ENCODE measurements around the gene MRGPRD.
"Not testable (repeated sequence)": the region's sequence is repeated elsewhere in the genome, so short reads cannot be mapped to it uniquely, and the experiment has no call there.

MRGPRD gene

GRCh38 chr11:68999748-69000355, 19.1 kb upstream of the MRGPRD start:
- WGBS (ENCODE audit: insufficient coverage, insufficient read length) = no CpG with 5 or more reads among the region's 12 CpGs
- not testable (repeated sequence) for H3K27ac ChIP-seq (ENCODE audit: low read length); H3K4me1 ChIP-seq (ENCODE audit: control insufficient read depth, insufficient read depth, low read length); DNase-seq (ENCODE audit: low read depth, low spot score); H3K36me3 ChIP-seq (ENCODE audit: control insufficient read depth, insufficient read depth, low read length); H3K9me3 ChIP-seq (ENCODE audit: control insufficient read depth, insufficient read depth, low read length); H3K4me3 ChIP-seq (ENCODE audit: low read length); H3K27me3 ChIP-seq (ENCODE audit: control insufficient read depth, insufficient read depth, low read length)

GRCh38 chr11:68999093-68999747, 18.4 kb upstream of the MRGPRD start:
- Histone ChIP-seq H3K9me3 (ENCODE audit: control insufficient read depth, insufficient read depth, low read length) (no peaks in the 10 kb centered on the region), H3K4me1 (ENCODE audit: control insufficient read depth, insufficient read depth, low read length) (peaks cover 5% of the 10 kb centered on the region; the same call in 1 of the 2 replicates), H3K27me3 (ENCODE audit: control insufficient read depth, insufficient read depth, low read length) (no peaks in the 10 kb centered on the region), H3K4me3 (ENCODE audit: low read length) (no peak overlapping the region), H3K27ac (ENCODE audit: low read length) (no peak overlapping the region), H3K36me3 (ENCODE audit: control insufficient read depth, insufficient read depth, low read length) (no peaks in the 10 kb centered on the region)
- DNase-seq (ENCODE audit: low read depth, low spot score) = no peak
- no CpG with 5 or more reads among the region's 8 CpGs for WGBS (ENCODE audit: insufficient coverage, insufficient read length)

GRCh38 chr11:68998390-68998911, 17.7 kb upstream of the MRGPRD start:
- no peaks in the 10 kb centered on the region for H3K9me3 ChIP-seq (ENCODE audit: control insufficient read depth, insufficient read depth, low read length)
- no peak for DNase-seq (ENCODE audit: low read depth, low spot score)
- no CpG with 5 or more reads among the region's 13 CpGs for WGBS (ENCODE audit: insufficient coverage, insufficient read length)

GRCh38 chr11:68997995-68998348, 17.2 kb upstream of the MRGPRD start:
- no peak for DNase-seq (ENCODE audit: low read depth, low spot score)
- Histone ChIP-seq H3K27ac (ENCODE audit: low read length) (no peak overlapping the region), H3K36me3 (ENCODE audit: control insufficient read depth, insufficient read depth, low read length) (no peaks in the 10 kb centered on the region), H3K4me3 (ENCODE audit: low read length) (no peak overlapping the region), H3K9me3 (ENCODE audit: control insufficient read depth, insufficient read depth, low read length) (no peaks in the 10 kb centered on the region), H3K27me3 (ENCODE audit: control insufficient read depth, insufficient read depth, low read length) (no peaks in the 10 kb centered on the region), H3K4me1 (ENCODE audit: control insufficient read depth, insufficient read depth, low read length) (peaks cover 5% of the 10 kb centered on the region; the same call in 1 of the 2 replicates)

More at GRCh38 chr11:68998390-68998911, 17.7 kb upstream of the MRGPRD start:
- Histone ChIP-seq H3K27ac (ENCODE audit: low read length) (no peak overlapping the region), H3K36me3 (ENCODE audit: control insufficient read depth, insufficient read depth, low read length) (no peaks in the 10 kb centered on the region), H3K4me3 (ENCODE audit: low read length) (no peak overlapping the region), H3K4me1 (ENCODE audit: control insufficient read depth, insufficient read depth, low read length) (peaks cover 5% of the 10 kb centered on the region; the same call in 1 of the 2 replicates), H3K27me3 (ENCODE audit: control insufficient read depth, insufficient read depth, low read length) (no peaks in the 10 kb centered on the region)

- H3K9me3 ChIP-seq (ENCODE audit: control insufficient read depth, insufficient read depth, low read length) = no peaks in the 10 kb centered on the region
- H3K27ac ChIP-seq (ENCODE audit: low read length) = no peak overlapping the region
- H3K4me1 ChIP-seq (ENCODE audit: control insufficient read depth, insufficient read depth, low read length) = peaks cover 5% of the 10 kb centered on the region; the same call in 1 of the 2 replicates
- no peak overlapping the region for H3K4me3 ChIP-seq (ENCODE audit: low read length)
- WGBS (ENCODE audit: insufficient coverage, insufficient read length) = no CpG with 5 or more reads among the region's 19 CpGs
- no peak for DNase-seq (ENCODE audit: low read depth, low spot score)
- no peaks in the 10 kb centered on the region for H3K27me3 ChIP-seq (ENCODE audit: control insufficient read depth, insufficient read depth, low read length)
- H3K36me3 ChIP-seq (ENCODE audit: control insufficient read depth, insufficient read depth, low read length) = no peaks in the 10 kb centered on the region
Observed at GRCh38 chr11:68997124-68997994, 16.6 kb upstream of the MRGPRD start.

GRCh38 chr11:68996376-68997123, 15.8 kb upstream of the MRGPRD start:
- H3K9me3 ChIP-seq (ENCODE audit: control insufficient read depth, insufficient read depth, low read length) = no peaks in the 10 kb centered on the region
- peaks cover 5% of the 10 kb centered on the region; the same call in 1 of the 2 replicates for H3K4me1 ChIP-seq (ENCODE audit: control insufficient read depth, insufficient read depth, low read length)
- H3K27me3 ChIP-seq (ENCODE audit: control insufficient read depth, insufficient read depth, low read length) = no peaks in the 10 kb centered on the region
- H3K36me3 ChIP-seq (ENCODE audit: control insufficient read depth, insufficient read depth, low read length) = no peaks in the 10 kb centered on the region
- H3K4me3 ChIP-seq (ENCODE audit: low read length) = no peak overlapping the region
- no peak for DNase-seq (ENCODE audit: low read depth, low spot score)
- WGBS (ENCODE audit: insufficient coverage, insufficient read length) = no CpG with 5 or more reads among the region's 24 CpGs
- H3K27ac ChIP-seq (ENCODE audit: low read length) = no peak overlapping the region

GRCh38 chr11:68994894-68995285, 14.1 kb upstream of the MRGPRD start:
- no peak for DNase-seq (ENCODE audit: low read depth, low spot score)
- no peak overlapping the region for H3K4me3 ChIP-seq (ENCODE audit: low read length)
- no peaks in the 10 kb centered on the region for H3K27me3 ChIP-seq (ENCODE audit: control insufficient read depth, insufficient read depth, low read length)
- H3K4me1 ChIP-seq (ENCODE audit: control insufficient read depth, insufficient read depth, low read length) = peaks cover 5% of the 10 kb centered on the region; the same call in 1 of the 2 replicates
- no peaks in the 10 kb centered on the region for H3K36me3 ChIP-seq (ENCODE audit: control insufficient read depth, insufficient read depth, low read length)
- H3K9me3 ChIP-seq (ENCODE audit: control insufficient read depth, insufficient read depth, low read length) = no peaks in the 10 kb centered on the region
- no peak overlapping the region for H3K27ac ChIP-seq (ENCODE audit: low read length)
- no CpG with 5 or more reads among the region's 6 CpGs for WGBS (ENCODE audit: insufficient coverage, insufficient read length)

- WGBS (ENCODE audit: insufficient coverage, insufficient read length) = no CpG with 5 or more reads among the region's 28 CpGs
- DNase-seq (ENCODE audit: low read depth, low spot score) = no peak
- Histone ChIP-seq H3K36me3 (ENCODE audit: control insufficient read depth, insufficient read depth, low read length) (no peaks in the 10 kb centered on the region), H3K27ac (ENCODE audit: low read length) (no peak overlapping the region), H3K4me3 (ENCODE audit: low read length) (no peak overlapping the region), H3K9me3 (ENCODE audit: control insufficient read depth, insufficient read depth, low read length) (no peaks in the 10 kb centered on the region), H3K4me1 (ENCODE audit: control insufficient read depth, insufficient read depth, low read length) (peaks cover 5% of the 10 kb centered on the region; the same call in 1 of the 2 replicates), H3K27me3 (ENCODE audit: control insufficient read depth, insufficient read depth, low read length) (no peaks in the 10 kb centered on the region)
Observed at GRCh38 chr11:68994161-68994893, 13.5 kb upstream of the MRGPRD start.

- Histone ChIP-seq H3K9me3 (ENCODE audit: control insufficient read depth, insufficient read depth, low read length) (no peaks in the 10 kb centered on the region), H3K27me3 (ENCODE audit: control insufficient read depth, insufficient read depth, low read length) (no peaks in the 10 kb centered on the region), H3K36me3 (ENCODE audit: control insufficient read depth, insufficient read depth, low read length) (no peaks in the 10 kb centered on the region), H3K27ac (ENCODE audit: low read length) (no peak overlapping the region), H3K4me3 (ENCODE audit: low read length) (no peak overlapping the region), H3K4me1 (ENCODE audit: control insufficient read depth, insufficient read depth, low read length) (0 out of 2 replicates have a peak, but pooled peaks cover 3% of the 10 kb centered on the region)
- DNase-seq (ENCODE audit: low read depth, low spot score) = no peak
- WGBS (ENCODE audit: insufficient coverage, insufficient read length) = no CpG with 5 or more reads among the region's 7 CpGs
Observed at GRCh38 chr11:68993546-68993945, 12.8 kb upstream of the MRGPRD start.

Measured in iPS DF 6.9 (cell line).